ENCODE measurements around the gene ELMOD3.

DNA sequence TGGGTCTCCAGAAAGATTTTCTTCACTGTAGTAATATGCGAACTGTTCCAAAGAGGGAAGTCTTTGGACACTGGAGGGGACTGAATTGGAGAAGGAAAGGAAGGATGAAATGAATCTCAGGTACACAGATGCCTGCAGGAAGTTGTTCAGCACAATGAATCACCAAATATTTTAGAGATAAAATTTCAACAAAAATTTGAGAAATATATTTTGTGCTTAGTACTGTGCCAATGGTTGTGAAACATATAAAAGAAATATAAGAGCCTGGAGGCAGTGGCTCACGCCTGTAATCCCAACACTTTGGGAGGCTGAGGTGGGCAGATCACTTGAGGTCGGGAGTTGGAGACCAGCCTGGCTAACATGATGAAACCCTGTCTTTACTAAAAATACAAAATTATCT lies 3.2 kb downstream of the ELMOD3 start:
- TF ChIP-seq, protein P1, sequence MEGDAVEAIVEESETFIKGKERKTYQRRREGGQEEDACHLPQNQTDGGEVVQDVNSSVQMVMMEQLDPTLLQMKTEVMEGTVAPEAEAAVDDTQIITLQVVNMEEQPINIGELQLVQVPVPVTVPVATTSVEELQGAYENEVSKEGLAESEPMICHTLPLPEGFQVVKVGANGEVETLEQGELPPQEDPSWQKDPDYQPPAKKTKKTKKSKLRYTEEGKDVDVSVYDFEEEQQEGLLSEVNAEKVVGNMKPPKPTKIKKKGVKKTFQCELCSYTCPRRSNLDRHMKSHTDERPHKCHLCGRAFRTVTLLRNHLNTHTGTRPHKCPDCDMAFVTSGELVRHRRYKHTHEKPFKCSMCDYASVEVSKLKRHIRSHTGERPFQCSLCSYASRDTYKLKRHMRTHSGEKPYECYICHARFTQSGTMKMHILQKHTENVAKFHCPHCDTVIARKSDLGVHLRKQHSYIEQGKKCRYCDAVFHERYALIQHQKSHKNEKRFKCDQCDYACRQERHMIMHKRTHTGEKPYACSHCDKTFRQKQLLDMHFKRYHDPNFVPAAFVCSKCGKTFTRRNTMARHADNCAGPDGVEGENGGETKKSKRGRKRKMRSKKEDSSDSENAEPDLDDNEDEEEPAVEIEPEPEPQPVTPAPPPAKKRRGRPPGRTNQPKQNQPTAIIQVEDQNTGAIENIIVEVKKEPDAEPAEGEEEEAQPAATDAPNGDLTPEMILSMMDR (optimal IDR thresholded peaks at IDR 0.05 in 1 of 3, IDR thresholded peaks at IDR 0.05 in 1 of 3, conservative IDR thresholded peaks at IDR 0.05 in 1 of 3; ENCODE audit: extremely low read depth in 1 of 3, insufficient read depth in 2 of 3, low read length in 3 of 3): no peak
- TF ChIP-seq EZH2 (IDR thresholded peaks at IDR 0.05; ENCODE audit: low read length): no peak

All from keratinocyte (primary cell).